ENCODE results near the gene OR7G3. TPM values are rescaled to one million over a fixed set of nuclear protein-coding genes. Genes with fewer than 3 reads are reported as not detected.

Gene OR7G3
- not detected in 2 replicates for total RNA-seq

DNA sequence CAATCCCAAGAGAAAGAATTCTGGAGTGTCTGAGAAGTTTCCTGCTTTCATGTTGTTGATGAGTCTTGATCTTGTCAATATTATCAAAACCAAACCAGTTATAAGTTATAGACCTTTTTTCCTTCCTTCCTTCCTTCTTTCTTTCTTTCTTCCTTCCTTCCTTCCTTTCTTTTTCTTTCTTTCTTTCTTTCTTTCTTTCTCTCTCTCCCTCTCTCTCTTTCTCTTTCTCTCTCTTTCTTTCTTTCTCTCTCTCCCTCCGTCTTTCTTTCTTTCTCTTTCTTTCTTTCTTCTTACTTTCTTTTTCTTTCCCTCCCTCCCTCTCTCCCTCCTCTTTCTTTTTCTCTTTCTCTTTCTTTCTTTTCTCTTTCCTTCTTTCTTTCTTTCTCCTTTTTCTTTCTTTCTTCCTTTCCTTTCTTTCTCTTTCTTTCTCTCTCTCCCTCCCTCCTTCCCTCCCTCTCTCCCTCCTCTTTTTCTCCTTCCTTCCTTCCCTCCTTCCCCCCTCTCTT lies at the start of gene OR7G3:
Gene OR7G3 (minus strand): TSS at position 51 of the 506 bp plus-strand sequence. CDS start 0 bp downstream, at position 51.
- intact Hi-C loops (cut with micrococcal nuclease), result no loop called here

DNA sequence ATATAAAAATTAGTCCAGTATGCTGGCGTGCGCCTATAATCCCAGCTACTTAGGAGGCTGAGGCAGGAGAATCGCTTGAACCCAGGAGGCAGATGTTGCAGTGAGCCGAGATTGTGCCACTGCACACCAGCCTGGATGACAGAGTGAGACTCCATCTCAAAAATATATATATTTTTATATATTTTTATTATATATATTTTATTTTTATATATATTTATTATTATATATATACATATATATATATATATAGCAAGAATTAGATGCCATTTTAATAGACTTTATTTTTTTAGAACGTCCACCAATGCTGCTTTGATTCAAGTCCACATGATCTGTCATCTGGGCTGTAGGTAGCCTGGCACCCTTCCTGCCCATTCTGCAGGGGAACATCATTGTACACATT lies 48.6 kb upstream of the OR7G3 start:
- intact Hi-C loops (cut with micrococcal nuclease), result no loop called here

GRCh38 chr19:9171393-9171991 lies 44.7 kb upstream of the OR7G3 start:
- intact Hi-C loops (cut with micrococcal nuclease), result no loop called here

- intact Hi-C loops (cut with micrococcal nuclease), result no loop called here
Measured at GRCh38 chr19:9166846-9167245, 40.1 kb upstream of the OR7G3 start.

DNA sequence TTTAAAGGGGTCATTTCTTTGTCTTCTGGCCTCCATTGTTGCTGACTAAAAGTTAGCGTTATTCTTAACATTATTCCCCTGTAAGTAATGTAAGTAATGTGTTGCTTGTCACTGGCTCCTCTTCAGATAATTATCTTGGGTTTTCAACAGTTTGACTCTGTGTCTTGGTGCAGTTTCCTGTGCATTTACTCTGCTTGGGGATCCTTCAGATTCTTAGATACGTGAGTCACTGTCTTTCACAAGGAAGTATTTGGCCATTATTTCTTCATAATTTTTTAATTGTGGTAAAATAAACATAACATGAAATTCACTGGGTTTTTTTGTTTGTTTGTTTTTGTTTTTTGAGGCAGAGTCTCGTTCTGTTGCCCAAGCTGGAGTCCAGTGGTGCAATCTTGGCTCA lies 38.5 kb upstream of the OR7G3 start:
- intact Hi-C loops (cut with micrococcal nuclease), result no loop called here

DNA sequence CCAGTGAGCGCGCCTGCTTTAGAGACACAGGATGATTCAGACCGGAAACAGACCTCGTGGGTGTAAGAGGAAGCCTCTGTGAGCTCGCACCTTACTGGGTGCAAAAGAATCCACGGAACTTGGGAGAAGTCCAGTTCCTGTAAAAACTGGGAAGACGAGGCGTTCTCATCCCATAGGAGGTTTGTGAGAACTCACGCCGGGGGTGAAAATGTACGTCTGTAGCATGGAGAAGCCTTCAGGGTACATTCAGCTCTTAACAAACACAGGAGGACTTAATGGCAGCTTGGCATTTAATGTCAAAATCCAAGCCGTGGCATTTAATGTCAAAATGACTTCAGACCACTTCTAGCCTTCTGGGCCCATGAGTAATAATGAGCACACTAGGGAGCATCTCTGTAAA lies 34.7 kb upstream of the OR7G3 start:
- intact Hi-C loops (cut with micrococcal nuclease), result no loop called here

DNA sequence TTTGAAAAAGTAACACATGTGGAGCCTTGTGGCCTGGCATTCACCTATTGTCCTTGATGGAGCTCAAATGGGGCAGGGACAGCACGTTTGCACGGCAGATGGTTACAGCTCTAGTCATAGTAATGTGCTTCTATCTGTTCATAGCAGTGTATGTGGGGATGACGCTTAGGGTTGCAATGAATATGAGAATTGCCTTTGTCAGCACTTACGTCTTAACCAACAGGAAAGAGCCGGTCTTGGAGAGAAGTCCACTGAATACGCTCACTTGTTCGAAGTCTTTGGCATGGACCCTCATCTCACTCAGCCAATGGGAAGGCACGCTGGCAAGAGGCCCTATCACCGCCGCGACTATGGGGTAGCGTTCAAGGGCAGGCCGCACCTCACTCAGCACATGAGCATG lies 33.1 kb upstream of the OR7G3 start:
- intact Hi-C loops (cut with micrococcal nuclease), result no loop called here

- intact Hi-C loops (cut with micrococcal nuclease), result no loop called here
Measured at GRCh38 chr19:9156304-9156703, 29.6 kb upstream of the OR7G3 start.

GRCh38 chr19:9155591-9155990 lies 28.8 kb upstream of the OR7G3 start:
- intact Hi-C loops (cut with micrococcal nuclease), result no loop called here

GRCh38 chr19:9151367-9151766 lies 24.6 kb upstream of the OR7G3 start:
- intact Hi-C loops (cut with micrococcal nuclease), result no loop called here

DNA sequence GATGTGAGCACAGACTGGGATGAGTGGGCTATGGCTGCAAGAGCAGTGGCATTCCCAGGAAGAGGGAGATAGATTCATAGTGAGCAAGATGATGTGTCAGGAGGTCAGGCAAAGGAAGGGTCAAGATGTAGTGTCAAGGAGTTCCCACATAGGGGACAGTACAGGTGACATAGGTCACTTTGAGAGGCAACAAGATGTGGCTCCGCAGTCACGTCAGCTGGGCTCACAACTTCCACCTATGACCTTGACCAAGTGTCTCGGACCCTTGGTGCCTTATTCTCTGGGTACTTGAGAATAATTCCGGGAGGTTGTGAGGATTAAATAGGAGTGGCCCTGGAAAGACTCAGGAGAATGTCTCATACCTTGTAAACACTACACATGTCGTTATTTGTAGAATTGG lies 23.9 kb upstream of the OR7G3 start:
- intact Hi-C loops (cut with micrococcal nuclease), result no loop called here

DNA sequence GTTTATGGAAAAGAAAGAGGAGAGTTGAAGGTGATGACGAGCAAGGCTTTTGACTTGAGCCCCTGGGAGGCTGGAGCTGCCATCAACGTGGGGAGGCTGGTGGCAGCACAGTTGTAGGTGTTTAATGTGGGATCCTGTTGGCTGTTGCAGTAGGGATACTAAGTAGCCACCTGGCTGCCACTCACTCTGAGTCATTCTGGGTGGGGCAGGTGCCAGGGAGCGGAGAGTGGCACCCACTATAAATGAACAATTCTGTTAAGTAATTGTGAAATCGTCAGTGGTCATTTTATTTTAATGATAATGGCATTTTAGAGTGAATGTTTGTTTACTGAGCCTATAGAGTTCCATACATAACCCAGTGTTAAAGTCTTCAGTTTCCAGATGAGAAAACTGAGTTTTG lies 23.2 kb upstream of the OR7G3 start:
- intact Hi-C loops (cut with micrococcal nuclease), result no loop called here

DNA sequence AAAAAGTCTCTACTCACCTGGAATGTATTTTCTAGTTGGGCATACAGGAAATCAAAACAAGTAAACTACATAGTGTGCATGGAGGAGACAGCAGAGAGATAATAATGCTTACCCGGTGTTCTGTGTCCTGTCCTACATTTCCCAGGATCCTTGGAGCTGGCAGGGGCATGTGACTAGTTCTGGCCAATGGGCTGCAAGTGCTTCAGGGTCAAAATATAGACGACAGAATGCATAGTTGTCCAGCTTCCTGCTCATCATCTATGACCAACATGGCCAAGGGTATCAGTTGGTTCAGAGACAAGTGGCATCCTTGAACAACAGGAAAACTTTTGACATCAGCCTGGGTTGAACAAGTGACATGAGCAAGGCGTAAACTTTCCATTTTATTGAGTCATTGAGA lies 21.9 kb upstream of the OR7G3 start:
- intact Hi-C loops (cut with micrococcal nuclease), result no loop called here

DNA sequence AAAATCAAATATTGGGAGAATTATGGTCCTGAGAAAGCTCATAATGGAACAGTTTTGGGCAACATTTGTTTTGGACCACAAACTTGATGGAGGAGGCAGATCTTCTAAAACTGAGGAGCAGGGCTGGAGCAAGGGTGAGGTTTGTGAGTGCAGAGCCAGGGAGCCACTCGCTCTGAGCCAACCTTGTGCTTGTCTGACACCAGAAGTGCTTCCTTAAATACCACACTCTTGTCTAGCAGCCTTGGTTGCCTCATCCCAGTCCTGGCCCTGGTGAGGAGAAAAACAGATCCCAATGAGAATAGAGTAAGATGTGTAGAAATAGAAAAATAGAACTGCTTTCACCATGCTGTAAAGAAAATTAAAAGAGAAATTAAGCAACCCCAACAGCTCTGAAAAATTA lies 20.1 kb upstream of the OR7G3 start:
- intact Hi-C loops (cut with micrococcal nuclease), result no loop called here

DNA sequence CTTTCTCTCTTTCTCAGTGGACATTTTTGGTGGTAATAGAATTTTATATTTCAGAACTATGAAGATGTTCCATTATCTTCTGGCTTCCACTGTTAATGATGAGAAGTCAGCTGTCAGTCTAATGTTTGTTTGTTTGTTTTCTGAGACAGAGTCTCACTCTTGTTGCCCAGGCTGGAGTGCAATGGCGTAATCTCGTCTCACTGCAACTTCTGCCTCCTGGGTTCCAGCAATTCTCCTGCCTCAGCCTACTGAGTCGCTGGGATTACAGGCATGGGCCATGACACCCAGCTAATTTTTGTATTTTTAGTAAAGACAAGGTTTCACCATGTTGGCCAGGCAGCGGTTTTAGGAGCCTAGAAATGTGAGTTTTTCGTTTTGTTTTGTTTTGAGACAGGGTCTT lies 18.2 kb upstream of the OR7G3 start:
- intact Hi-C loops (cut with micrococcal nuclease), result loop anchor here (5.0 kb wide), 1 partner anchor 952 kb away; no protein-coding TSS in a partner anchor

DNA sequence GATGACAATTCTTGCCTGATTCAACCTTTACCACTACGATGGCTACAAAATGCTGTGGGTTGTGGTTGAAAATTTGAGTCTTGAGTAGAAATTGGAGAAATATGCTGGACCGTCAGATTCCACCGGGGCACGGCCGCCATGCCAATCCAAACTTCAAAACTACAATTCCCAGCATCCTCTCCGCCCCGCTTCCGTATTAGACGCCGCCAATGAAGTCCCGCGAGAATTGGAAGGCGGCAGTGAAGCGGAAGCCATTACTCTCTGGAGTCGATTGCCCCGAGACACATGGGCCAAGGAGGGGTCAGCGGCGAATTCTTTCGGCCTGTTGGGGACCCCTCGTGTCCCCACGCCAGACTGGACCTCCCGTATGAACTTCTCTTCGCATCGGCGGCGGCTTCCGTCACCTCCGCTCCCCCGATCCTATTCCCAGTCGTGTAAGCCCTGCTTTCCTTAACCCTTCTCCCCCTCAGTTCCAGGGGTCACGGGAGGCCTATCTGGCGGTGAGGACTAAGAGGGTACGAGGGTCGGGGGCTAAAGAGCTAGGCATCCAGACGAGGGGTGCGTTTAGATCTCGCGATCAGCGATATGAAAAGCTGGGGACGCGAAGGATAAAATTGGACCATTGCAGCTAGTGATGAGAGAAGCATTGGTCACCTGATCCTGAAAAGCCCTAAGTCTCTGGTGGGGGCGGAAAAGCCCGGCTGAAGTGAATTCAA lies 13.6 kb upstream of the OR7G3 start, which contains the start of gene ZNF317:
Gene ZNF317 (plus strand): TSS at position 239 of the 716 bp plus-strand sequence. CDS start 15,620 bp downstream, outside the sequence.
- intact Hi-C loops (cut with micrococcal nuclease), result loop anchor here (1.0 to 5.0 kb wide), 7 partner anchors 169 to 957 kb away; partner anchors contain the start of genes FBXL12, MBD3L1, ZNF266 and ZNF558

- intact Hi-C loops (cut with micrococcal nuclease), result loop anchor here (1.0 to 5.0 kb wide), 8 partner anchors 170 to 958 kb away; partner anchors contain the start of genes FBXL12, MBD3L1, ZNF266 and ZNF558
Measured at GRCh38 chr19:9139609-9140158, 12.9 kb upstream of the OR7G3 start.

DNA sequence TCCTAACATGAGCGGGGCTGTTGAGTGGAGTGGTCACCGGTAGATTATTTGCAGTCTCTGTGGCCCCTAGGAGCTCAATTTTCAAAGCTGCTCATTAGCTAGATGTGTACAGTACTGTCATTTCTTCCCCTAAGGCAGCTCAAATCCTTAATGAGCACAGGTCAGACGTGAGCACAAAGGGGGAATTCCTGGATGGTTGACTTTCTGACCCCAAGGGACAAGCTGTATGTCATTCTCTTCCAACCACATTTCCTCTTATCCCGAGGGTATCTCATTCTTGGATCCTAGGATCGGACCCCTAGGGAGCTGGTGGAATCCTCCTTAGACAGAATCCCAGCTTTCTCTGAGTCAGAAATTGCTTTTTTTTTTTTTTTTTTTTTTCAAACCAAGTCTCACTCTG lies 5.7 kb upstream of the OR7G3 start:
- intact Hi-C loops (cut with micrococcal nuclease), result no loop called here

DNA sequence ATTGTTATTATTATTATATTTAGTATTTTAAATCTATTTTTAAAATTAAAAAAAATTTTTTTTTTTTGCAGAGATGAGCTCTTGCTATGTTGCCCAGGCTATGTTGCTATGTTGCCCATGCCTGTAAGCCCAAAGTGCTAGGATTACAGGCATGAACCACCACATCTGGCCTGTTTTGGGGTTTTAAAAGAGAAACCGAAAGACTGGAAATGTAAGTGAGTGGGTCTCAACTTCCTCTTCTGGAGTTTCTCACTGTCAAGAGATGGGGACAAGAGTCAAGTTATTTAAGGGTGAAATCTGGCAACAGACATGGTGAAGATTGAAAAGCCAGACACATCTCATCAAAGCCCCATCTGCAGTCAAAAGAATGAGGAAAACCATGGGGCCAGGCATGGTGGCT lies 4.2 kb upstream of the OR7G3 start:
- intact Hi-C loops (cut with micrococcal nuclease), result no loop called here

DNA sequence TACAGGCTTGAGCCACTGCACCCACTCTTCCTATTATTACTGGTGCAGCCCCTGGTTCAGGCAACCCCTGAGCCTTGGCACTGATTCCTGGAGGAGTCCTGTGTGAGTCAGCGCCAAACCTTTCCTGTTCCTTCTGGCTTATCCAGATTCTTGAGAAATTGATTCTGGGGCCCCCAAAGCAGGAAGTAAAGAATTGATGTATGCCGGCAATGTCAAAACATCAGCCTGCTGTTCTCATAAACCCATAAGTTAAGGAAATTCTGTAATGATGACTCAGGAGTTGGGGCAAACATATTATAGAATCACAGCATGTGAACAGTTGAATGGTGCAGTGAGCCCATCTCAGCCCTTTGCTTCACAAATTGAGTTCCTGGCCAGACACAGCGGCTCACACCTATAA lies 1.4 kb upstream of the OR7G3 start:
- intact Hi-C loops (cut with micrococcal nuclease), result no loop called here

- intact Hi-C loops (cut with micrococcal nuclease), result no loop called here
Measured at GRCh38 chr19:9116547-9116946, 10.2 kb downstream of the OR7G3 start.

- intact Hi-C loops (cut with micrococcal nuclease), result no loop called here
Measured at GRCh38 chr19:9115307-9115813, 11.4 kb downstream of the OR7G3 start, which contains the start of gene OR7G1. OR7G1 (minus strand) TSS chr19:9115763; CDS start chr19:9115763, 0 bp downstream.

All from T-helper 2 cell treated with Interferon-gamma antibody and Interleukin-4, amounts not matched to agents 100 ng/mL and 5 ng/mL, for 36 hours (primary cell).